B cell (primary cell): ENCODE measurements around the gene HHLA2.

ENCODE experiments used
- EZH2 ChIP-seq: IDR thresholded peaks from 2 replicates; pipeline ENCODE4 v1.6.1; 2012; ENCODE audit warnings: borderline replicate concordance, low read depth, mild to moderate bottlenecking, moderate library complexity, low read length; ENCODE audit not compliant: insufficient read depth, poor library complexity, severe bottlenecking
- TF ChIP-seq, protein P1 (sequence below): fragments of 200-600 bp; IDR thresholded peaks from one replicate; pipeline ENCODE4 v1.8.0; 2022; ENCODE audit warnings: antibody characterized with exemption, mild to moderate bottlenecking

DNA sequence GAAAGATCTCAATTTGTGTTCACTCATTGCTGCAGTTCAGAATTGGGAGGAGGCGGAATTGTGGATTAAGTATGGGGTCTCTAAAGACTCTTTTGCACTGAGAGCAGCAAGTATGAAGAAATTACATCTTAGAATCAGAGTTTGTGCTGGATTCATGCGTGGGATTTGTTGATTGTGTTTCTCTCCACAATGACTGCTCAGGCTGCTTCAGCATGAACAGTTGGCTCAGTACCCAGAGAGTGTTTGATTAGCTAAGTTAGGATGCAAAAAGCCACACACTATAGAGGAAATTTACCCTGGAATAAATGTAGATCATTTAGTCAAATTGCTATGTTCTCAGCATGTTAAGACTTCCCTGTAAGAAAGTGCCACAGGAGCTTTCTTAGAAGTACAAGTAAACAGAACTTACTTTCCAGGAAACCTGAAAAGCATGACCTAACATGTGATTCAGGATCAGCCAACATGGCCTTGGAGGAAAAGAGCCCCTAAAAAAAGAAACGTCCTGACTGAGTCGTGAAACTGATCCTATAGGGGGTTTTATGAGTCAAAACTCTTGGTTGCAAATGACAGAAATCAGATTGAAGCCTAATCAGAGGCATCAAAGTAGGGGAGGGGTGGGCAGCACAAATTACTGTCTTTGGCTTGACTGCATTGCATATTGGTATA, 32.6 kb downstream of the HHLA2 start:
- TF ChIP-seq EZH2 = no peak
- TF ChIP-seq, protein P1, sequence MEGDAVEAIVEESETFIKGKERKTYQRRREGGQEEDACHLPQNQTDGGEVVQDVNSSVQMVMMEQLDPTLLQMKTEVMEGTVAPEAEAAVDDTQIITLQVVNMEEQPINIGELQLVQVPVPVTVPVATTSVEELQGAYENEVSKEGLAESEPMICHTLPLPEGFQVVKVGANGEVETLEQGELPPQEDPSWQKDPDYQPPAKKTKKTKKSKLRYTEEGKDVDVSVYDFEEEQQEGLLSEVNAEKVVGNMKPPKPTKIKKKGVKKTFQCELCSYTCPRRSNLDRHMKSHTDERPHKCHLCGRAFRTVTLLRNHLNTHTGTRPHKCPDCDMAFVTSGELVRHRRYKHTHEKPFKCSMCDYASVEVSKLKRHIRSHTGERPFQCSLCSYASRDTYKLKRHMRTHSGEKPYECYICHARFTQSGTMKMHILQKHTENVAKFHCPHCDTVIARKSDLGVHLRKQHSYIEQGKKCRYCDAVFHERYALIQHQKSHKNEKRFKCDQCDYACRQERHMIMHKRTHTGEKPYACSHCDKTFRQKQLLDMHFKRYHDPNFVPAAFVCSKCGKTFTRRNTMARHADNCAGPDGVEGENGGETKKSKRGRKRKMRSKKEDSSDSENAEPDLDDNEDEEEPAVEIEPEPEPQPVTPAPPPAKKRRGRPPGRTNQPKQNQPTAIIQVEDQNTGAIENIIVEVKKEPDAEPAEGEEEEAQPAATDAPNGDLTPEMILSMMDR = no peak
